ENCODE results near the gene GALNTL6. TPM values are rescaled to one million over a fixed set of nuclear protein-coding genes. Genes with fewer than 3 reads are reported as not detected.

The GALNTL6 gene
- total and polyA plus RNA-seq, 2 donors (not counting 3 experiments of a cell fraction or from before 2014, with no cell fraction given), result not detected

DNA sequence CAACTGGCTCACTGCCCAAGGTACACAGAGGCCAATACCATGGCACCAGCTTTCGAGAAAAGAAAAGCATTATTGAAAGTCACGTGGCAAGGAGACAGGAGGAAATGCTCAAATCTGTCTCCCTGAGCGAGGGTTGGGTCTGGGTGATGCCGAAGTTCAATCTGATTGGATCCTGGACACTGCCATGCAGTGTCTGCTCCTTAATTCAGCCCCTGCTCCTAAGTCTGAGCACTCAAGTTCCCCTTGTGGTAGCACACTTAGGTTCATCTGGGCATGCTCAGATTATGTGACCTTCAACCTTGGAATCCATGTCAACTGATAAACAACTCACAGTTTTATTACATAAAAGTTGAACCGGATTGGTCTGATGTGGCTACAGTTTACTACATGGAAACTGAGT, 842.9 kb downstream of the GALNTL6 start:
- H2AFZ ChIP-seq (ENCODE audit: low read depth, low read length), result no peak overlapping the region
- H3K79me2 ChIP-seq (ENCODE audit: control insufficient read depth, insufficient read depth, low read length), result no peaks in the 10 kb centered on the region
- no TSS peak for BruUV-seq (replicated peaks)
- no peaks in the 10 kb centered on the region for H3K9me1 ChIP-seq (replicated peaks; ENCODE audit: control insufficient read depth, extremely low read depth, insufficient read depth, low read length)
- FAIRE-seq (no peak), DNase-seq (ENCODE audit: low read depth, low spot score) (no peak)
- no peak overlapping the region for H3K27ac ChIP-seq (ENCODE audit: insufficient read depth, low read depth, low read length)
- no peaks in the 10 kb centered on the region for H3K27me3 ChIP-seq (ENCODE audit: control insufficient read depth in 2 of 2, insufficient read depth in 2 of 2, low read length in 2 of 2)
- H3K36me3 ChIP-seq (ENCODE audit: control insufficient read depth in 2 of 2, extremely low read depth in 1 of 2, insufficient read depth in 2 of 2, low read length in 2 of 2), result no peaks in the 10 kb centered on the region
- no peaks in the 10 kb centered on the region for H3K9me3 ChIP-seq (replicated peaks; ENCODE audit: control insufficient read depth, insufficient read depth, low read length)
- no peak overlapping the region for H3K4me2 ChIP-seq (ENCODE audit: insufficient read depth, low read length)
- no peak overlapping the region for H3K9ac ChIP-seq (replicated peaks; ENCODE audit: extremely low read depth, insufficient read depth, low read length)
- no peaks in the 10 kb centered on the region for H3K4me1 ChIP-seq (ENCODE audit: control insufficient read depth, extremely low read depth, insufficient read depth, low read length)
- POLR2A ChIA-PET, result no interaction called here
- H4K20me1 ChIP-seq (replicated peaks; ENCODE audit: control insufficient read depth, extremely low read depth, insufficient read depth, low read length), result no peaks in the 10 kb centered on the region
- dilution Hi-C loops (cut with MboI; ENCODE audit: extremely low pct_ligation_motif_present, low sequenced_read_pairs) (no loop called here), intact Hi-C loops (cut with micrococcal nuclease) (no loop called here)
- CTCF ChIA-PET, result no interaction called here
- no peak overlapping the region for H3K4me3 ChIP-seq (replicated peaks in 1 of 3; ENCODE audit: insufficient read depth in 1 of 3, low read depth in 1 of 3, low read length in 3 of 3)
- TF ChIP-seq, protein P1, sequence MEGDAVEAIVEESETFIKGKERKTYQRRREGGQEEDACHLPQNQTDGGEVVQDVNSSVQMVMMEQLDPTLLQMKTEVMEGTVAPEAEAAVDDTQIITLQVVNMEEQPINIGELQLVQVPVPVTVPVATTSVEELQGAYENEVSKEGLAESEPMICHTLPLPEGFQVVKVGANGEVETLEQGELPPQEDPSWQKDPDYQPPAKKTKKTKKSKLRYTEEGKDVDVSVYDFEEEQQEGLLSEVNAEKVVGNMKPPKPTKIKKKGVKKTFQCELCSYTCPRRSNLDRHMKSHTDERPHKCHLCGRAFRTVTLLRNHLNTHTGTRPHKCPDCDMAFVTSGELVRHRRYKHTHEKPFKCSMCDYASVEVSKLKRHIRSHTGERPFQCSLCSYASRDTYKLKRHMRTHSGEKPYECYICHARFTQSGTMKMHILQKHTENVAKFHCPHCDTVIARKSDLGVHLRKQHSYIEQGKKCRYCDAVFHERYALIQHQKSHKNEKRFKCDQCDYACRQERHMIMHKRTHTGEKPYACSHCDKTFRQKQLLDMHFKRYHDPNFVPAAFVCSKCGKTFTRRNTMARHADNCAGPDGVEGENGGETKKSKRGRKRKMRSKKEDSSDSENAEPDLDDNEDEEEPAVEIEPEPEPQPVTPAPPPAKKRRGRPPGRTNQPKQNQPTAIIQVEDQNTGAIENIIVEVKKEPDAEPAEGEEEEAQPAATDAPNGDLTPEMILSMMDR (IDR thresholded peaks at IDR 0.05; ENCODE audit: extremely low read depth in 1 of 2, insufficient read depth in 1 of 2, low read depth in 1 of 2, low read length in 2 of 2), result no peak

DNA sequence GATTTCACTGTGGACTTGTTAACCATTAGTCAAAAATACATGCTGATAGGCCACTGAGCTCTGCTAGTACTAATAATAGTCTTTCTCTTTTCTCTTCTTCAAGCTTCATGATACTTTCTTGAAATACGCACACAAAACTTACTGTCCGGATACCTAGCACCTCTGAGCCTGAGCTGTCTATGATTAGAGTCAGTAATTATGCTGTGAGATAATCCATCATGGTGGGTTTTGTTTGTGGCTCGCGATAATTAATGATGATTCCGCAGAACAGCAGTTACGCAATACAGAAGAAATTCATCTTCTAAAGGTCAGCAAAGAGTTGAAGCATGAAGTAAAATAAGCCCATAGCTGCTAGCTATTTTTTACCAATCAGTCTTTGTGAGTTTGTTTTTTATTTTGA, 843.9 kb downstream of the GALNTL6 start:
- H3K4me2 ChIP-seq (ENCODE audit: insufficient read depth, low read length), result no peak overlapping the region
- H3K9ac ChIP-seq (replicated peaks; ENCODE audit: extremely low read depth, insufficient read depth, low read length), result no peak overlapping the region
- no peak overlapping the region for H3K27ac ChIP-seq (ENCODE audit: insufficient read depth, low read depth, low read length)
- no peaks in the 10 kb centered on the region for H3K79me2 ChIP-seq (ENCODE audit: control insufficient read depth, insufficient read depth, low read length)
- ChIA-PET POLR2A (no interaction called here), CTCF (no interaction called here)
- dilution Hi-C loops (cut with MboI; ENCODE audit: extremely low pct_ligation_motif_present, low sequenced_read_pairs), result no loop called here
- H4K20me1 ChIP-seq (replicated peaks; ENCODE audit: control insufficient read depth, extremely low read depth, insufficient read depth, low read length), result no peaks in the 10 kb centered on the region
- no peaks in the 10 kb centered on the region for H3K9me3 ChIP-seq (replicated peaks; ENCODE audit: control insufficient read depth, insufficient read depth, low read length)
- H3K4me3 ChIP-seq (replicated peaks in 1 of 3; ENCODE audit: insufficient read depth in 1 of 3, low read depth in 1 of 3, low read length in 3 of 3), result no peak overlapping the region
- no peak for FAIRE-seq
- DNase-seq (ENCODE audit: low read depth, low spot score), result no peak
- H3K4me1 ChIP-seq (ENCODE audit: control insufficient read depth, extremely low read depth, insufficient read depth, low read length), result no peaks in the 10 kb centered on the region
- intact Hi-C loops (cut with micrococcal nuclease), result no loop called here
- BruUV-seq (replicated peaks), result no TSS peak
- H2AFZ ChIP-seq (ENCODE audit: low read depth, low read length), result no peak overlapping the region
- H3K27me3 ChIP-seq (ENCODE audit: control insufficient read depth in 2 of 2, insufficient read depth in 2 of 2, low read length in 2 of 2), result no peaks in the 10 kb centered on the region
- H3K9me1 ChIP-seq (replicated peaks; ENCODE audit: control insufficient read depth, extremely low read depth, insufficient read depth, low read length), result no peaks in the 10 kb centered on the region
- TF ChIP-seq, protein P2, sequence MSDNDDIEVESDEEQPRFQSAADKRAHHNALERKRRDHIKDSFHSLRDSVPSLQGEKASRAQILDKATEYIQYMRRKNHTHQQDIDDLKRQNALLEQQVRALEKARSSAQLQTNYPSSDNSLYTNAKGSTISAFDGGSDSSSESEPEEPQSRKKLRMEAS (IDR thresholded peaks at IDR 0.05; ENCODE audit: insufficient read depth, insufficient read length), result no peak
- TF ChIP-seq POLR2A (IDR thresholded peaks at IDR 0.05; ENCODE audit: low read depth, low read length) (no peak), EZH2 (IDR thresholded peaks at IDR 0.05; ENCODE audit: borderline replicate concordance, low read depth, low read length, severe bottlenecking) (no peak), JUN (IDR thresholded peaks at IDR 0.05; ENCODE audit: borderline replicate concordance, insufficient read depth, insufficient read length, low read depth) (no peak), FOS (IDR thresholded peaks at IDR 0.05; ENCODE audit: borderline replicate concordance, insufficient read depth, low read length) (no peak), POLR2AphosphoS5 (IDR thresholded peaks at IDR 0.05; ENCODE audit: insufficient read depth, low read depth, low read length) (no peak), MYC (IDR thresholded peaks at IDR 0.05; ENCODE audit: low read depth, low read length) (no peak), GATA2 (IDR thresholded peaks at IDR 0.05; ENCODE audit: insufficient read depth, insufficient read length, low read depth, low read length) (no peak)
- TF ChIP-seq, protein P1 (IDR thresholded peaks at IDR 0.05; ENCODE audit: extremely low read depth in 1 of 2, insufficient read depth in 1 of 2, low read depth in 1 of 2, low read length in 2 of 2), result no peak
- no peaks in the 10 kb centered on the region for H3K36me3 ChIP-seq (ENCODE audit: control insufficient read depth in 2 of 2, extremely low read depth in 1 of 2, insufficient read depth in 2 of 2, low read length in 2 of 2)

Data from endothelial cell of umbilical vein (primary cell).